ENCODE measurements around the gene SLC35D3.
"Not testable (repeated sequence)": the region's sequence is repeated elsewhere in the genome, so short reads cannot be mapped to it uniquely, and the experiment has no call there.

Gene SLC35D3

GRCh38 chr6:136967876-136968752 lies 46.0 kb downstream of the SLC35D3 start:
- Mint-ChIP-seq H3K36me3 (ENCODE audit: low read depth) (no peaks in the 10 kb centered on the region), H3K27me3 (ENCODE audit: low read depth) (peaks cover 51% of the 10 kb centered on the region), H3K27ac (no peak overlapping the region), H3K4me1 (ENCODE audit: low read depth) (peaks cover 5% of the 10 kb centered on the region), H3K9me3 (no peaks in the 10 kb centered on the region), H3K4me3 (no peak overlapping the region)

- Mint-ChIP-seq H3K27me3 (ENCODE audit: low read depth) (peaks cover 48% of the 10 kb centered on the region), H3K4me1 (ENCODE audit: low read depth) (peaks cover 5% of the 10 kb centered on the region), H3K27ac (no peak overlapping the region), H3K4me3 (no peak overlapping the region), H3K36me3 (ENCODE audit: low read depth) (no peaks in the 10 kb centered on the region), H3K9me3 (no peaks in the 10 kb centered on the region)
These were observed 46.7 kb downstream of the SLC35D3 start for GRCh38 chr6:136968837-136969236.

GRCh38 chr6:136969433-136969832 lies 47.3 kb downstream of the SLC35D3 start:
- H3K27ac Mint-ChIP-seq: no peak overlapping the region

GRCh38 chr6:136969930-136970329 lies 47.8 kb downstream of the SLC35D3 start:
- Mint-ChIP-seq H3K4me1 (ENCODE audit: low read depth) (peaks cover 5% of the 10 kb centered on the region), H3K27me3 (ENCODE audit: low read depth) (peaks cover 44% of the 10 kb centered on the region), H3K27ac (no peak overlapping the region), H3K36me3 (ENCODE audit: low read depth) (no peaks in the 10 kb centered on the region), H3K9me3 (no peaks in the 10 kb centered on the region), H3K4me3 (no peak overlapping the region)

More at GRCh38 chr6:136969433-136969832, 47.3 kb downstream of the SLC35D3 start:
- H3K36me3 Mint-ChIP-seq (ENCODE audit: low read depth): no peaks in the 10 kb centered on the region
- H3K4me3 Mint-ChIP-seq: no peak overlapping the region
- H3K27me3 Mint-ChIP-seq (ENCODE audit: low read depth): peaks cover 45% of the 10 kb centered on the region
- no peaks in the 10 kb centered on the region for H3K9me3 Mint-ChIP-seq
- H3K4me1 Mint-ChIP-seq (ENCODE audit: low read depth): peaks cover 5% of the 10 kb centered on the region

- no peak overlapping the region for H3K27ac Mint-ChIP-seq
- H3K9me3 Mint-ChIP-seq: no peaks in the 10 kb centered on the region
- H3K27me3 Mint-ChIP-seq (ENCODE audit: low read depth): peaks cover 33% of the 10 kb centered on the region
- H3K4me1 Mint-ChIP-seq (ENCODE audit: low read depth): peaks cover 5% of the 10 kb centered on the region
- H3K4me3 Mint-ChIP-seq: no peak overlapping the region
- no peaks in the 10 kb centered on the region for H3K36me3 Mint-ChIP-seq (ENCODE audit: low read depth)
These were observed 49.5 kb downstream of the SLC35D3 start for GRCh38 chr6:136971609-136972008.

- not testable (repeated sequence) for H3K27ac Mint-ChIP-seq; H3K9me3 Mint-ChIP-seq; H3K4me1 Mint-ChIP-seq (ENCODE audit: low read depth); H3K4me3 Mint-ChIP-seq; H3K36me3 Mint-ChIP-seq (ENCODE audit: low read depth)
- H3K27me3 Mint-ChIP-seq (ENCODE audit: low read depth): peaks cover 21% of the 10 kb centered on the region
These were observed 51.7 kb downstream of the SLC35D3 start for GRCh38 chr6:136973781-136974180.
